GM19239 (cell line): ENCODE measurements around the gene GAGE2A.
"Not testable (repeated sequence)": the region's sequence is repeated elsewhere in the genome, so short reads cannot be mapped to it uniquely, and the experiment has no call there.

Source experiments
- DNase-seq: peaks from one replicate; pipeline ENCODE4 v3.0.0; 2011; ENCODE audit warnings: low spot score; ENCODE audit not compliant: insufficient read length
- FAIRE-seq: peaks from 2 replicates; lab custom pipeline; 2011; peaks lifted over from hg19 to GRCh38; lab: Jason Lieb, UNC

The GAGE2A gene

GRCh38 chrX:49589196-49589595, at the start of gene GAGE2A:
Gene GAGE2A (plus strand): TSS chrX:49589496. CDS start chrX:49590651, 1,155 bp downstream.
- FAIRE-seq, DNase-seq: not testable (repeated sequence)

DNA sequence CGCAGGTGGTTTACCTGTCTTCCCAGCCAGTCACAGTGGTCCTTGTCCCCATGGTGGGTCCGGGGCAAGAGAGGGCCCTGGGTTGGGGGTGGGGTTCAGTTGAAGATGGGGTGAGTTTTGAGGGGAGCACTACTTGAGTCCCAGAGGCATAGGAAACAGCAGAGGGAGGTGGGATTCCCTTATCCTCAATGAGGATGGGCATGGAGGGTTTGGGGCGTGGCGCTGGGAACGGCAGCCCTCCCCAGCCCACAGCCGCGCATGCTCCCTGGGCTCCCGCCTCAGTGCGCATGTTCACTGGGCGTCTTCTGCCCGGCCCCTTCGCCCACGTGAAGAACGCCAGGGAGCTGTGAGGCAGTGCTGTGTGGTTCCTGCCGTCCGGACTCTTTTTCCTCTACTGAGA, 47.9 kb upstream of the GAGE2A start, which contains the start of gene GAGE12D:
Gene GAGE12D (plus strand): TSS at position 301 of the 400 bp plus-strand sequence. CDS start 1,155 bp downstream, outside the sequence.
- FAIRE-seq, DNase-seq: not testable (repeated sequence)

DNA sequence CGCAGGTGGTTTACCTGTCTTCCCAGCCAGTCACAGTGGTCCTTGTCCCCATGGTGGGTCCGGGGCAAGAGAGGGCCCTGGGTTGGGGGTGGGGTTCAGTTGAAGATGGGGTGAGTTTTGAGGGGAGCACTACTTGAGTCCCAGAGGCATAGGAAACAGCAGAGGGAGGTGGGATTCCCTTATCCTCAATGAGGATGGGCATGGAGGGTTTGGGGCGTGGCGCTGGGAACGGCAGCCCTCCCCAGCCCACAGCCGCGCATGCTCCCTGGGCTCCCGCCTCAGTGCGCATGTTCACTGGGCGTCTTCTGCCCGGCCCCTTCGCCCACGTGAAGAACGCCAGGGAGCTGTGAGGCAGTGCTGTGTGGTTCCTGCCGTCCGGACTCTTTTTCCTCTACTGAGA, 38.3 kb upstream of the GAGE2A start, which contains the start of gene GAGE12E:
Gene GAGE12E (plus strand): TSS at position 301 of the 400 bp plus-strand sequence. CDS start 1,155 bp downstream, outside the sequence.
- FAIRE-seq, DNase-seq: not testable (repeated sequence)

DNA sequence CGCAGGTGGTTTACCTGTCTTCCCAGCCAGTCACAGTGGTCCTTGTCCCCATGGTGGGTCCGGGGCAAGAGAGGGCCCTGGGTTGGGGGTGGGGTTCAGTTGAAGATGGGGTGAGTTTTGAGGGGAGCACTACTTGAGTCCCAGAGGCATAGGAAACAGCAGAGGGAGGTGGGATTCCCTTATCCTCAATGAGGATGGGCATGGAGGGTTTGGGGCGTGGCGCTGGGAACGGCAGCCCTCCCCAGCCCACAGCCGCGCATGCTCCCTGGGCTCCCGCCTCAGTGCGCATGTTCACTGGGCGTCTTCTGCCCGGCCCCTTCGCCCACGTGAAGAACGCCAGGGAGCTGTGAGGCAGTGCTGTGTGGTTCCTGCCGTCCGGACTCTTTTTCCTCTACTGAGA, 28.8 kb upstream of the GAGE2A start, which contains the start of gene GAGE12F:
Gene GAGE12F (plus strand): TSS at position 301 of the 400 bp plus-strand sequence. CDS start 1,155 bp downstream, outside the sequence.
- not testable (repeated sequence) for DNase-seq, FAIRE-seq

- DNase-seq, FAIRE-seq: not testable (repeated sequence)
Measured at GRCh38 chrX:49568728-49569127, 20.6 kb upstream of the GAGE2A start.

DNA sequence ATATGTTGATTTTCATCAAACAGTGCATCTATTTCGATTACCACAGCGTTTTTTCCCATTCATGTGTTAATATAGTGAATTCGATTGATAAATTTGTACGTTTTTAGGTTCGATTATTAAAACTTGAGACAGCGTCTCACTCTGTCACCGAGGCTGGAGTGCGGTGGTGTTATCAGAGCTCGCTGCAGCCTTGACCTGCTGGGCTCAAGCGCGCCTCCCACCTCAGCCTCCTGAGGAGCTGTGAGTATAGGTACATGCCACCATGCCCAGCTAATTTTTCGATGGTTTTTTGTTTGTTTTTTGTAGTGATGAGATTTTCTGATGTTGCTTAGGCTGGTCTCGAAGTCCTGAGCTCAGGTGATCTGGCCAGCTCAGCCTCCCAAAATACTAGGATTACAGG, 20.1 kb upstream of the GAGE2A start:
- FAIRE-seq, DNase-seq: not testable (repeated sequence)

DNA sequence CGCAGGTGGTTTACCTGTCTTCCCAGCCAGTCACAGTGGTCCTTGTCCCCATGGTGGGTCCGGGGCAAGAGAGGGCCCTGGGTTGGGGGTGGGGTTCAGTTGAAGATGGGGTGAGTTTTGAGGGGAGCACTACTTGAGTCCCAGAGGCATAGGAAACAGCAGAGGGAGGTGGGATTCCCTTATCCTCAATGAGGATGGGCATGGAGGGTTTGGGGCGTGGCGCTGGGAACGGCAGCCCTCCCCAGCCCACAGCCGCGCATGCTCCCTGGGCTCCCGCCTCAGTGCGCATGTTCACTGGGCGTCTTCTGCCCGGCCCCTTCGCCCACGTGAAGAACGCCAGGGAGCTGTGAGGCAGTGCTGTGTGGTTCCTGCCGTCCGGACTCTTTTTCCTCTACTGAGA, 19.2 kb upstream of the GAGE2A start, which contains the start of gene GAGE12G:
Gene GAGE12G (plus strand): TSS at position 301 of the 400 bp plus-strand sequence. CDS start 1,155 bp downstream, outside the sequence.
- not testable (repeated sequence) for DNase-seq, FAIRE-seq

GRCh38 chrX:49579649-49580048, 9.6 kb upstream of the GAGE2A start, which contains the start of gene GAGE12H:
Gene GAGE12H (plus strand): TSS chrX:49579949. CDS start chrX:49581104, 1,155 bp downstream.
- not testable (repeated sequence) for DNase-seq, FAIRE-seq

- not testable (repeated sequence) for FAIRE-seq, DNase-seq
Measured at GRCh38 chrX:49589769-49590478, 628 bp downstream of the GAGE2A start.

- not testable (repeated sequence) for FAIRE-seq, DNase-seq
Measured at GRCh38 chrX:49590488-49590887, 1.2 kb downstream of the GAGE2A start.

GRCh38 chrX:49598720-49599119, 9.4 kb downstream of the GAGE2A start, which contains the start of gene GAGE1:
Gene GAGE1 (plus strand): TSS chrX:49599020. CDS start chrX:49600175, 1,155 bp downstream.
- DNase-seq, FAIRE-seq: not testable (repeated sequence)

GRCh38 chrX:49610718-49611310, 21.5 kb downstream of the GAGE2A start:
- FAIRE-seq (no peak), DNase-seq (no peak)

DNA sequence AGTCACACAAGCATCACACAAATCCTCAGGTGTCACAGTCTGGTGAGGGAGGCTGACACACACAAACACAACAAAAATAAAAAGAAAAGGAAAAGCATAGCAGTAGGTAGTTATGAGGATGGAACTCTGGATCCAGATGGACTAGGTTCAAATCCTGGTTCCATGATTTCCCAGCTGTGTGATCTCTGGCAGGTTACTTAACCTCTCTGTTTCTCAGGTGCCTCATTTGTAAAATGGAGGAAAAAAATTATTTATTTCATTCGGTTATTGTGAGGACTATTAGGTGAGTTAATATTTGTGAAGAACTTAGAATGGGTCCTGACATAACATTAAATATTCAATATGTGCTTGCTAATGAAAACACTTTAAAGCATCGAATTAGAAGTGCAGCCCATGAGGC, 29.3 kb downstream of the GAGE2A start:
- no peak for DNase-seq
- no peak for FAIRE-seq

DNA sequence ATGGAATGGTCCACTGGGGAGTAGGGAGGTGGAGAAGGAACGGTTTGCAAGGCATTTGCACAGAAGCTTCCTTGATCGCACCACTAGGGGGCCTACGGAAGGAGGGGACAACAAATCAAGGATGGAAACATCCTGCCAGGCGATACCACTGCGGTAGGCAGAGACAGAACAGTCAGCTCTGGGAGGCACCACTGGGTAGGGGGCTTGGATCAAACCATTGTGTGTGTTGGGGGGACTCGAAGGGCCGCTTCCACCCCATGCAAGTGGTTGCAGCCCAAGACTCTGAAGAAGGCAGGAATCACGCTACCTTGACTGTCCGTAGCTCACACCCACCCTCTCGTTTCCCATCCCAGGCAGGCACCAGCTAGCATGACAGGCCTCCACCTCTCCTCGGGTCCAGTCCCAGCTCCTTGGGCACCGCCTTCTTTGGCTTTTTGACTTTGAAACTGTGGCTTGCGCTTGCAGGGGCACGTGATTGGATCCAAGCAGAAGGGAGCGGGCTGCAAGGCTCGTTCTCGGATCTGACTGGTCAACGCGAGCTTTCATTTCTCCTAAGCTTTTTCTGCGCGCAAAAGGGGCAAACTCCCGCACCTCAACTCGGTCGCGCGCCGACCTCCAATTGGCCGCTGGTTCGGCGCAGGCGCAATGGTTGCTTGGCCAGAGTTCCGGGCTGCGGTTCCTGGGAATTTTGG, 37.9 kb downstream of the GAGE2A start:
- no peak for DNase-seq
- FAIRE-seq, result no peak

GRCh38 chrX:49644991-49645637, 55.8 kb downstream of the GAGE2A start:
- no peak for DNase-seq
- no peak for FAIRE-seq
